ENCODE results near the gene PRKAR2B. TPM values are rescaled to one million over a fixed set of nuclear protein-coding genes. Genes with fewer than 3 reads are reported as not detected.

Gene PRKAR2B
- total and polyA plus RNA-seq, 2 donors (not counting 1 experiment from before 2014, with no cell fraction given), result 0.07 to 0.81 TPM

GRCh38 chr7:107208024-107208521, 163.6 kb downstream of the PRKAR2B start:
- H3K27ac ChIP-seq (ENCODE audit: low read length in 2 of 2), result peak overlapping the region in 1 of 2 donors; percentile 16
- no peak overlapping the region for H3K9ac ChIP-seq (ENCODE audit: low read length)
- ATAC-seq (ENCODE audit: low read depth), result no peak
- peak overlapping the region; percentile 4 for H3K27ac Mint-ChIP-seq
- no peaks in the 10 kb centered on the region for H3K79me2 ChIP-seq (ENCODE audit: control insufficient read depth, insufficient read depth, low read length)
- H3K36me3 ChIP-seq (replicated peaks in 1 of 2; ENCODE audit: control extremely low read depth in 1 of 2, control insufficient read depth in 1 of 2, extremely low read depth in 1 of 2, insufficient read depth in 2 of 2, low read length in 1 of 2), result peaks cover 0 to 58% of the 10 kb centered on the region in 2 experiments
- intact Hi-C loops (cut with micrococcal nuclease), result no loop called here
- H3K4me1 ChIP-seq (ENCODE audit: control insufficient read depth in 2 of 2, insufficient read depth in 2 of 2, low read length in 2 of 2), result no peaks in the 10 kb centered on the region
- TF ChIP-seq CTCF (IDR thresholded peaks at IDR 0.05) (no peak), EZH2 (IDR thresholded peaks at IDR 0.05; ENCODE audit: borderline replicate concordance, insufficient read depth, low read depth, low read length, poor library complexity, severe bottlenecking) (no peak)
- H3K27me3 Mint-ChIP-seq, result no peaks in the 10 kb centered on the region
- DNase-seq, result no peak
- no CpG with 5 or more reads among the region's 3 CpGs for WGBS (ENCODE audit: insufficient coverage)
- CTCF ChIA-PET, result interaction anchor here (0.6 kb wide), 1 partner anchor 305 kb away, joined by 3 read pairs; no protein-coding TSS in a partner anchor
- H3K4me3 ChIP-seq (ENCODE audit: control extremely low read depth in 1 of 5, extremely low read depth in 1 of 5, insufficient read depth in 1 of 5, low read depth in 2 of 5, low read length in 4 of 5), result no peak overlapping the region
- H3K4me2 ChIP-seq (replicated peaks; ENCODE audit: low read depth, low read length, poor library complexity, severe bottlenecking), result no peak overlapping the region
- POLR2A ChIA-PET, result interaction anchor here (1.6 kb wide), 1 partner anchor 39 kb away, joined by 3 read pairs; no protein-coding TSS in a partner anchor
- H3K9me3 ChIP-seq (ENCODE audit: control extremely low read depth in 1 of 3, control insufficient read depth in 2 of 3, insufficient read depth in 1 of 3, low read length in 2 of 3), result peaks cover 0 to under 1% (median 0%) of the 10 kb centered on the region in 3 donors
- no peaks in the 10 kb centered on the region for H3K9me3 Mint-ChIP-seq (ENCODE audit: insufficient read depth)
- H3K4me1 Mint-ChIP-seq, result no peaks in the 10 kb centered on the region
- no peaks in the 10 kb centered on the region for H3K27me3 ChIP-seq (replicated peaks in 1 of 4; ENCODE audit: control extremely low read depth in 1 of 4, control insufficient read depth in 3 of 4, insufficient read depth in 4 of 4, low read length in 3 of 4)
- no peak overlapping the region for H3K4me3 Mint-ChIP-seq
- H4K20me1 ChIP-seq (ENCODE audit: control insufficient read depth, insufficient read depth, low read length, poor library complexity, severe bottlenecking), result no peaks in the 10 kb centered on the region
- H2AFZ ChIP-seq (ENCODE audit: insufficient read depth, low read depth, low read length, poor library complexity, severe bottlenecking), result no peak overlapping the region

- no peaks in the 10 kb centered on the region for H3K9me3 Mint-ChIP-seq (ENCODE audit: insufficient read depth)
- no peak for TF ChIP-seq EZH2 (IDR thresholded peaks at IDR 0.05; ENCODE audit: borderline replicate concordance, insufficient read depth, low read depth, low read length, poor library complexity, severe bottlenecking)
- TF ChIP-seq CTCF (IDR thresholded peaks at IDR 0.05), result no peak
- H4K20me1 ChIP-seq (ENCODE audit: control insufficient read depth, insufficient read depth, low read length, poor library complexity, severe bottlenecking), result no peaks in the 10 kb centered on the region
- H3K4me3 Mint-ChIP-seq, result no peak overlapping the region
- H3K27me3 Mint-ChIP-seq, result no peaks in the 10 kb centered on the region
- ChIA-PET POLR2A (interaction anchor here (1.6 kb wide), 1 partner anchor 39 kb away, joined by 3 read pairs; no protein-coding TSS in a partner anchor), CTCF (no interaction called here)
- H3K4me1 Mint-ChIP-seq, result no peaks in the 10 kb centered on the region
- no peak overlapping the region for H3K4me3 ChIP-seq (ENCODE audit: control extremely low read depth in 1 of 5, extremely low read depth in 1 of 5, insufficient read depth in 1 of 5, low read depth in 2 of 5, low read length in 4 of 5)
- H3K4me1 ChIP-seq (ENCODE audit: control insufficient read depth in 2 of 2, insufficient read depth in 2 of 2, low read length in 2 of 2), result no peaks in the 10 kb centered on the region
- H3K9ac ChIP-seq (ENCODE audit: low read length), result no peak overlapping the region
- H2AFZ ChIP-seq (ENCODE audit: insufficient read depth, low read depth, low read length, poor library complexity, severe bottlenecking), result no peak overlapping the region
- ATAC-seq (ENCODE audit: low read depth) (no peak), DNase-seq (no peak)
- intact Hi-C loops (cut with micrococcal nuclease), result no loop called here
- peaks cover 0 to 54% of the 10 kb centered on the region in 2 experiments for H3K36me3 ChIP-seq (replicated peaks in 1 of 2; ENCODE audit: control extremely low read depth in 1 of 2, control insufficient read depth in 1 of 2, extremely low read depth in 1 of 2, insufficient read depth in 2 of 2, low read length in 1 of 2)
- H3K9me3 ChIP-seq (ENCODE audit: control extremely low read depth in 1 of 3, control insufficient read depth in 2 of 3, insufficient read depth in 1 of 3, low read length in 2 of 3), result peaks cover 0 to 6% (median 1%) of the 10 kb centered on the region in 3 donors
- H3K79me2 ChIP-seq (ENCODE audit: control insufficient read depth, insufficient read depth, low read length), result no peaks in the 10 kb centered on the region
- H3K27ac ChIP-seq (ENCODE audit: low read length in 2 of 2), result peak overlapping the region in 1 of 2 donors; percentile 16
- H3K4me2 ChIP-seq (replicated peaks; ENCODE audit: low read depth, low read length, poor library complexity, severe bottlenecking), result no peak overlapping the region
- no peak overlapping the region for H3K27ac Mint-ChIP-seq
- no peaks in the 10 kb centered on the region for H3K27me3 ChIP-seq (replicated peaks in 1 of 4; ENCODE audit: control extremely low read depth in 1 of 4, control insufficient read depth in 3 of 4, insufficient read depth in 4 of 4, low read length in 3 of 4)
- 100% methylated on average over 2 of the region's 5 CpGs for WGBS (ENCODE audit: insufficient coverage)
These were observed 164.1 kb downstream of the PRKAR2B start for GRCh38 chr7:107208563-107208962.
